Glomerular visceral epithelial cell (primary cell): ENCODE results near the gene CCDC175.

Experiments used
- DNase-seq: peaks from one replicate; pipeline ENCODE4 v3.0.0-alpha.2; 2016; ENCODE audit errors: extremely low spot score

Gene CCDC175

GRCh38 chr14:59576332-59577294, at the start of gene CCDC175:
TSS of gene CCDC175 (minus strand) at chr14:59576812. CDS start at chr14:59576775, 37 bp downstream.
- peak; percentile 67 for DNase-seq

DNA sequence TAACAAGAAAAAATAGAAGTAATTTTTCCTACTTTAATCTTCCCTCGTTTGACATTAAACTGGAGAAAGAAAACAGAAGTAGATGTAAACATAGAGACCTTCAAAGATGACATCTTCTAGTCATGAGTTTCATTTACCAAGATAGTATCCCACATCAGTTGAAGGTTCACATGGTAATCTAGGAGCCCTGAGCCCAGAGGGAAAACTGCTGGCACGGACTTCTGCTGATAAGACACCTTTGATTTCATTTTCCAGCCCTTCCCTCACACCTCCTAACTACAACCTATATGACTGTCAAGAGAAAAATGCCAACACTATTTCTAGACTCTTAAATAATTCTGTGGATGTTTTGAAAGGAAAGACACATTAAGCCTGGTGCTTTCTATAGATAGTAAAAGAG, 46.0 kb upstream of the CCDC175 start:
- no peak for DNase-seq

DNA sequence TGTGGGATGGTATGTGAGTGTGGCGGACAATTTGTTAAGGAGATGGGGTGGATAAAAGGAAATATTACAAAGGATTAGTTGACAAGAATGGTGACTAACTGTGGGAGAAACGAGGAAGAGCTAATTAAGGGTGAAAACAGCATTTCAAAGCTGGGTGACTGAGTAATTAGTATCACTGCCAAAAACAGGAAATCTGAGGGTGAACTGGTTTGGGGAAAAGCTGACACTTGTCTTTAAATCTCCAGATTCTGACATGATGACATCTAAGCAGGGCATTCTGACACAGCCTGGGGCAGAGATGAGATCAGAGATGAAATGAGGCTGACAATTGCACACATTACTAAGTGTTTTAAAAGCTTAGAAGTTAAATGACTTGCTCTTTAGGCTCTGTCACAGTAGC, 42.4 kb upstream of the CCDC175 start:
- no peak for DNase-seq

GRCh38 chr14:59601056-59601455, 24.4 kb upstream of the CCDC175 start:
- DNase-seq = no peak

GRCh38 chr14:59600211-59600945, 23.8 kb upstream of the CCDC175 start:
- DNase-seq = no peak

GRCh38 chr14:59595071-59595470, 18.5 kb upstream of the CCDC175 start:
- no peak for DNase-seq

- DNase-seq = no peak
Measured at GRCh38 chr14:59591641-59592370, 15.2 kb upstream of the CCDC175 start.

DNA sequence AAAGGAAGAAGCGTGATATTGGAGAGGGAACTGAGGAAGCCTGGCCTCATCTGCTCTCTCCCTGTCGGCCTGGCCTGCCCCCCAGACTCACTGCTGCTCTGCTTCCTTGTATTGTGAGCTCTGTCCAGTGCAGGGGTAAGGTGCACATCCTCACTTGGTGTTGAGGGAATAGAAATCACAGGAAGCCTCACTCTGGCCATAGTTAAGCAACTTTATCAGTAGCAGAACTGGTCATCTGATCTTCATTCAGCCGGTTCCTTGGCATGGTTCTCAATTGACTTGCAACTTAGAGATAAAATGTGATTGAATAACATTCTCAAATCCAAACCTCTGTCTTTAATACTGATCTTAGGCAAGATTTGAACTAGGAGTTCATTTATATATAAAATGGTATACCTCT, 11.5 kb upstream of the CCDC175 start:
- no peak for DNase-seq

- no peak for DNase-seq
Measured at GRCh38 chr14:59585891-59586554, 9.4 kb upstream of the CCDC175 start.

GRCh38 chr14:59583755-59584154, 7.1 kb upstream of the CCDC175 start:
- no peak for DNase-seq

DNA sequence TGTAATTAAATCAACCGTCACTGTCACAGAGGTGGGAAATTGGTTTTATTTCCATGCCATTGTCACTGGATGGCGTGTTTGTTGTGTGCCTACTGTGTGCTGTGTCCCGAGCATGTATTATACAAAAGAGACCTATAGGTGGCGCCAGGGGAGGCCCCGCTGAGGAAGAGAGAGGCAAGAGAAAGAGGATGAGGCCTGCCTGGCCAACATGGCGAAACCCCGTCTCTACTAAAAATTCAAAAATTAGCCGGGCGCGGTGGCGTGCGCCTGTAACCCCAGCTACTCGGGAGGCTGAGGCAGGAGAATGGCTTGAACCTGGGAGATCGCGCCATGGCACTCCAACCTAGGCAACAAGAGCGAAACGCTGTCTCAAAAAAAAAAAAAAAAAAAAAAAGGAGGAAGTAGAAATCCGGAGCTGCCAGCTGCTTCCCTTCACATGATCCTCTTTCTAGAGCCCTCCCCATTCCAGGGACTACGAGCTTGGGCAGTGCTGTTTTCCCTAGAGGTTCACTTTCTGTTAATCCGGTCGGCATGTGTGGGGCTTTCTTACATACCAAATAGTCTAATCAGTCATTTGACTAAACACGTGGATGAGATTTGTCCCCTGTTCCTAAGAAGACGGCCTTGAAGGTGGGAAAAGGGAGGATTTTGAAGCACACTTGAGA, 6.4 kb upstream of the CCDC175 start:
- no peak for DNase-seq

DNA sequence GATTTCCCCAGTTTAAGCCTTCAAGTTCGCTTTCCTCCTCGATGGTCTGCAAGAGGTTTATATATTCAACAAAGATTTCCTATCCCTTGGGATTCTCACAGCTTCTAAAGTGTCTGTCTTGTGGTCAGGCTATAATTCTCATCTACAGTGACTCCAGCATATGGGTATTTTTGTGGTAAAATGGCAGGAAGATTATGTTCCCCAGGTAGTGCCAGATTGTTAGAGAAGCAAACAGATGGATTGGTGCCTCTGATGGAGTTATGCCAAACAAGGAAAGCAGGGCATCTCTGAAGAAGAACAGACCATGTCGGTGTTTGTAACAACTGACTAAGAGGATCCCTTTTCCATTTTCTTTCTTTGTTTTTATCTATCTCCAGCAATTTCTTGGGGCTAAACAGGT, 5.5 kb upstream of the CCDC175 start:
- DNase-seq = no peak

DNA sequence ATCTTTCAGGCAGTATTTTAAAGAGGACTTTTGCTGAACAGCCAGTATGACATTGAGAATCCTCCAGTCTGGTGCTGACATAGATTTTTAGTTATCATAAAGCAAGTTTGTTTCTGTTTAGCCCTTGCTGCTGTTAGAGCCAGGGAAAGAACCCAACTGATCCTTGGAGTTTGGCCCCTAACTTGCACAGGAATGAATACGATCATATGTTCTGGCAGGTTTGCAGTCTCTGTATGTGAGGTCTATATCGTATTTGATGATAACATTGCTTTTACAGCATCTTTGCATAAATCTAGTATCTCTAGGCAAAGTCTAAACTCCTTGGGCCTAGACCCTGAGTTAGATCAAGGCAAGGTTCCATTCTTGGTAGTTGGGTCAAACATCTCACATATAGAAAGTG, 4.3 kb upstream of the CCDC175 start:
- no peak for DNase-seq

- no peak for DNase-seq
Measured at GRCh38 chr14:59570122-59570521, 6.5 kb downstream of the CCDC175 start.

DNA sequence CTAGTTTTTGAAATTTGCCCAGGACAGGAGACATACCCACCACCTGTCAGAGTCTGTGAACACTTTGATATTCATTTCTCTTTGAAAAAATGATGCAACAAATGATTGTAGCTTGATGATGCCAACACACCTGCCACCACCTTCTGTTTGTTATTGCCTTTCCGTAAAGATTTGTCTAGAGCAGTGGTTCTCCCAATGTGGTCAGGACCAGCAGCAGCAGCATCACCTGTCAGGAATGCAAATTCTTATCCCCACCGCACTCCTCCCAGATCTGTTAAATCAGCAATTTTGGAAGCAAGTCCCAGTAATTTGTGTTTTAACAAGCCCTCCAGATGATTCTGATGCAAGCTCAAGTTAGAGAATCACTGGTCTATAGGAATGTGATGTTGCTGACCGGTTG, 9.9 kb downstream of the CCDC175 start:
- no peak for DNase-seq

DNA sequence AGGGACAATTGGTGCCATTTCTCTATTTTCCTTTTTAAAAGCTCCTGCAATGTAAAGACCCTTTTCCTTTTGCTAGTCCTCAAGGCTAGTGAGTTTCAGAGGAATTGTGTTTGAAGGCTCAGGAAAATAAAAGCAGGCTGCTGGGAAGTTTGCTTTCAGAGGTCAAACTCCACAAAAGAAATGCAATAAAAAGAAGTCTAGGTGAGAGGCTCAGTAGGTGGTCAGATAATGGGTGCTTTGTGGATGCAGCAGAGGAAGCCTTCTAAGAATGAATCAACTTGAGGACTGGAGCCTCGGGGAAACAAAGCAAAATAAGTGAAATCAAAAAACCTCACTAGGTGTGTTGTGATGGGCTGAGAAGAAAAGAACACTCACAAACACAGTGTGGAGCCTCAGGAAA, 10.3 kb downstream of the CCDC175 start:
- DNase-seq = no peak

DNA sequence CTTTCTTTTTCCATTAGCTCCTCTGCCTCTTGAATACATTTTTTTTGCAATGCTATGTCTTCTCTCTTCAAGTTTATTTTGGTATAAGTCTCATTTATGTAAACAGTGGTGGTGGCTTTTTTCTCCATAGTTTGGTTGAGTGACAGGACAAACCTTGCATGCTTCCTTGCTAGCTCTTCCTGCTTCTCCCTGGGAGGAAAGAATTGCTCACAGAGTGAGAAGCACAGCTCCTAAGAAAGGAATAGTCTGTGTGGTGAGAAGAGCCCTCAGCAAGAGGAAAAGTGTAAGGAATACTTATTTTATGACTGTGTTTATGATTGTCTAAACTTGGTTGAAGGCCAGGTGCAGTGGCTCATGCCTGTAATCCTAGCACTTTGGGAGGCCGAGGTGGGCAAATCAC, 11.5 kb downstream of the CCDC175 start:
- DNase-seq = no peak

DNA sequence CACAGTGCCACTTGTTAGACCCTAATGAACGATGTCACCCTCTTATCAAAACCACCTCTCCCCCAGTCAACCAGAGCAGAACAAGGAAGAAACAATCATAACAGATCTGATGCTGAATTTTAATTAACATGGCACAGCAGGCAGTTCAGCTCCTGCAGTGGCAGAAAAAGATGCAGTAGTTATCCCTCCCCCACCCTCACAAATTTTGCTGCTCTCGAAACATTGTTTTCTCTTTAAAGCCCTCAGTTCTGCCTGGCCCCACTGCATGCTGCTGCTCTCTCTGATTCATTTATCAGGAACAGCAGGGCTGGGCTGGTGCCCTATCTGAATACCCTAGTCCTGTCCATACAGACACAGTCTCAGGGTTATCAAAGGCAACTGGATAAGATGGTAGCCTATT, 12.2 kb downstream of the CCDC175 start:
- no peak for DNase-seq

DNA sequence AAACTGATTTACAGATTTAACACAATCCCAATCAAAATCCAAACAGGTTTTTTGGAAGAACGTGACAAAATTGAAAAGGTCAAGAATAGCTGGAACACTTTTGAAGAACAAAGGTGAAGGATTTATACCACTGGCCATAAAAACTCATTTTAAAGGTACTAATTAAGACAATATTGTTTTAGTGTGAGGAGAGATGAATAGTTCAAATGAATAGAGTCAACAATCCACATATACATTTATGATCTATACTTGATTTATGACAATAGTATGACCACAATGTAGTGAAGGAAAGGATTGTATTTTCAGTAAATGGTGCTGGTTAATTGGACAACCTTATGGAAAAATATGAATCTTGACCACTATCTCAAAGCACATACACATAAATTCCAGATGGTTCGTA, 29.3 kb downstream of the CCDC175 start:
- DNase-seq = no peak

GRCh38 chr14:59543873-59544272, 32.7 kb downstream of the CCDC175 start:
- no peak for DNase-seq

GRCh38 chr14:59541731-59542130, 34.9 kb downstream of the CCDC175 start:
- DNase-seq = no peak
